Measurements from ENCODE around the gene NOTCH1.
A peak's percentile ranks its signal among the peaks of the same experiment; 100 is the strongest.

NOTCH1 gene

DNA sequence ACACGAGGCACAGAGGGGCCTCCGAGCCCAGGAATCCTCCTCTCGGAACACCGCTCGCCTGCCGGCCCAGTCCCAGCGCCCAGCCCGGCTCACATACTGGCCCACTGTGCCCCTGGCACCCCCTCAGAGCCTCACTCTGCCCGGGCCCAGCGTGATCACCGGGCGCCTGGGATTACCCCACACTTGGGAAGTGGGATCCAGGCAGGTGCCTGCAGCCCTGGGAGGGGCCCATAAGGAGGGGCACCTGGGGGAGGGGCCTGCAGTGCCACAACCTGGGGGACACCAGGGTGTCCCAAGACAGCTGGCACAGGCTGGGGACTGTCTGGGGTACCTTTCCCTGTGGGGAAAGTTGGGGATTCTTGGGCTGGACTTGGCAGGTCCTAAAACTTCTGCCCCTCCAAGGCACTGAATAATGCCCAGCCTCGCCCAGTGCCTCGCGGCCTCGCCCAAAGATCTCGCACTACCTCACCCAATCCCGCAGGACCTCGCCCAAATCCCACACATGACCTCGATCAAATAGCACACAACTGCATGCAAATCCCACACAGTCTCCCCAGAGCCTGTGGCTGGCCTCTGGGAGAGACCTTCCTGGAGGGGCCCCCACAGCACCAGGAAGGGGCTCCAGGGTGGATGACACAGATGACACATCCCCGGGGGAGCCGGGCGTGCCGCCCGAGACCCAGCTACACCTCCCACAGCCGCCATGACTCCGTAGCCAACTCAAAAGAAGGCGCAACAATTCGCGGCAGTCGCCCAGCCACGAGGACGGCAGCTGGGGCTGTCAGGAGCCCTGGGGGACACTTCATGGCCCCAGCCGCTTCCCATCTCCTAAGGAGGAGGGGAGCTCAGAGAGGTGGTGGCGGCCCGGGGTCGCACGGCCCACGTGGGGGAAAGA lies 13.7 kb downstream of the NOTCH1 start:
- Histone ChIP-seq H3K23ac (ENCODE audit: low read length) (no peak overlapping the region), H3K9ac (ENCODE audit: low read length) (no peak overlapping the region), H3K4ac (ENCODE audit: low read depth, low read length) (no peak overlapping the region), H3K18ac (ENCODE audit: low read length) (no peak overlapping the region), H3K79me1 (ENCODE audit: low read length) (peaks cover 5% of the 10 kb centered on the region), H3K4me3 (ENCODE audit: low read length) (no peak overlapping the region), H2BK15ac (replicated peaks; ENCODE audit: low read depth) (no peak overlapping the region), H2BK5ac (ENCODE audit: low read length) (no peak overlapping the region), H3K4me1 (ENCODE audit: control insufficient read depth, low read depth, low read length) (no peaks in the 10 kb centered on the region), H3K79me2 (ENCODE audit: control insufficient read depth, insufficient read depth, low read length) (peaks cover 13% of the 10 kb centered on the region), H2AK5ac (ENCODE audit: low read length) (no peak overlapping the region), H4K8ac (ENCODE audit: low read depth, low read length) (no peak overlapping the region), H3K4me2 (ENCODE audit: low read length) (no peak overlapping the region), H4K5ac (ENCODE audit: low read length) (no peak overlapping the region), H3K27ac (ENCODE audit: low read depth, low read length) (no peak overlapping the region), H3K27me3 (ENCODE audit: insufficient read depth, low read length, poor library complexity) (no peaks in the 10 kb centered on the region), H3K36me3 (ENCODE audit: control insufficient read depth, insufficient read depth, low read length) (no peaks in the 10 kb centered on the region), H3K56ac (ENCODE audit: low read length) (no peak overlapping the region), H2BK120ac (ENCODE audit: low read depth, low read length) (no peak overlapping the region)
- WGBS (ENCODE audit: extremely low coverage, insufficient coverage, low lambda C conversion rate) = no CpG with 5 or more reads among the region's 39 CpGs
- no peak for DNase-seq

DNA sequence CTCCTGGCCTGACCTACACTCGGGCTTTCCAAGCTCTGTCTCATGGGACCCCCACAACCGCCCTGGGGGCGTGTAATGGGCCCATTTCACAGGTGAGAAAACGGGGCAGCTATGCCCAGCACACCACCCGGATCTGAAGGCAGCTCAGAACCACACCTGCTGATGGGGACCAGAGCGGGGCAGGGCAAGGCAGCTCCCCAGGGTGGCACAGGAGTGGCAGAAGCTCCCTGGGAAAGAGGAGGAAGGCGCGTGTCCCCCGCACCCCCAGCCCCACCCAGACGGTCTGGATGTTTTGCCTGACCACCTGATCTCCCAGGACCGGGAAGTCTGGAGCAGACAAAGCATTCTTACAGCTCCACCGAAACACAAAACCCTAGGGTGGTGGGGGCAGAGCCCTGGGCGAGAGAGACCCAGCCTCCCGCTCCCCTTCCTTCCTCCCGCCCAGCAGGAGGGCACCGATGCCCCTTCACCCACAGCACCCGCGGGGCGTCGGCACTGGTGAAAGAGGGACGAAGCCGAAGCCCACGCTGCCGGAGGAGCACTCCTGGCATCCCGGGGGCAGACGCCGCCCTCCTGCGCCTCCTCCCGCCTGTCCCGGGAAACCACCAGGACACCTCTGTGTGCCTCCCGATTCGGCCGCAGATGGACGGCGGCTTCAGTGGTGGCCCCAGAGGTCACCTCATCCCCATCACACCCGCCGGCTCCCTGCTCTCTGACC lies 14.5 kb downstream of the NOTCH1 start:
- H2BK15ac ChIP-seq (replicated peaks; ENCODE audit: low read depth) = no peak overlapping the region
- no peak overlapping the region for H3K4me2 ChIP-seq (ENCODE audit: low read length)
- no peak overlapping the region for H4K5ac ChIP-seq (ENCODE audit: low read length)
- H3K4me1 ChIP-seq (ENCODE audit: control insufficient read depth, low read depth, low read length) = peaks cover under 1% of the 10 kb centered on the region
- H3K9ac ChIP-seq (ENCODE audit: low read length) = no peak overlapping the region
- H3K18ac ChIP-seq (ENCODE audit: low read length) = no peak overlapping the region
- H3K27ac ChIP-seq (ENCODE audit: low read depth, low read length) = no peak overlapping the region
- WGBS (ENCODE audit: extremely low coverage, insufficient coverage, low lambda C conversion rate) = no CpG with 5 or more reads among the region's 37 CpGs
- H3K56ac ChIP-seq (ENCODE audit: low read length) = no peak overlapping the region
- H2BK120ac ChIP-seq (ENCODE audit: low read depth, low read length) = no peak overlapping the region
- no peaks in the 10 kb centered on the region for H3K36me3 ChIP-seq (ENCODE audit: control insufficient read depth, insufficient read depth, low read length)
- peaks cover 15% of the 10 kb centered on the region for H3K79me2 ChIP-seq (ENCODE audit: control insufficient read depth, insufficient read depth, low read length)
- H3K4ac ChIP-seq (ENCODE audit: low read depth, low read length) = no peak overlapping the region
- no peak for DNase-seq
- no peak overlapping the region for H3K4me3 ChIP-seq (ENCODE audit: low read length)
- no peak overlapping the region for H2AK5ac ChIP-seq (ENCODE audit: low read length)
- H4K8ac ChIP-seq (ENCODE audit: low read depth, low read length) = no peak overlapping the region
- no peaks in the 10 kb centered on the region for H3K27me3 ChIP-seq (ENCODE audit: insufficient read depth, low read length, poor library complexity)
- H3K79me1 ChIP-seq (ENCODE audit: low read length) = peaks cover 5% of the 10 kb centered on the region
- H3K23ac ChIP-seq (ENCODE audit: low read length) = no peak overlapping the region
- no peak overlapping the region for H2BK5ac ChIP-seq (ENCODE audit: low read length)

DNA sequence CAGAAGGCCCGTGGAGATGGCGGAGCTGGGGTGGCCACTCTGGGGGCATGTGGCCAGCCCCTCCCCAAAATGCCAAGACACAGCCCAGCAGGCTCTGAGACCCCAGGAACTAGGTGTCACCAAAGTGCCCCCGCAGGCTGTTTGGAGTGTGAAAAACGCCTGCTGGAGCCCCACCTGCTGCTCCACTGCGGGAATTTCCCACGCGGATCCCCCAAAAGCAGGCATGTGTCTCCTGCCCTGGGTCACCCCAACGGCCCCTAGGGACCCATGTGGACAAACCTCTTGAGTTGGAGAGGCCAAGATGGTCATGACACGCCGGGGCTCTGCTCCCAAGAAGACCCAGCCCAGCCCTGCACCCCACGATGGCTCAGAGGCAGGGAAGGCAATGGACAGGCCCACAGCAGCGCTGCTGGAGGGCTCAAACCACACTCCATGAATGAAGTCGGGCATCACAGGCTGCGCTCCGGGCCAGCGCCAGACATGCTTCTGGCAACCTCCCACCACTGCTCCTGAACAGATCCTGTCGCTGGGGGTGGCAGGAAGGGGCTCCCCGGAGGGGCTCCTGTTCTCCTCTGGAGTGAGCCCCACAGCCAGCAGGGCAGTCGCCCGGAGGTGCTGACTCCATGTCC lies 15.3 kb downstream of the NOTCH1 start:
- no peaks in the 10 kb centered on the region for H3K36me3 ChIP-seq (ENCODE audit: control insufficient read depth, insufficient read depth, low read length)
- peaks cover 4% of the 10 kb centered on the region for H3K79me1 ChIP-seq (ENCODE audit: low read length)
- H3K9ac ChIP-seq (ENCODE audit: low read length) = no peak overlapping the region
- H3K4ac ChIP-seq (ENCODE audit: low read depth, low read length) = no peak overlapping the region
- H2BK15ac ChIP-seq (replicated peaks; ENCODE audit: low read depth) = no peak overlapping the region
- H3K23ac ChIP-seq (ENCODE audit: low read length) = no peak overlapping the region
- H3K79me2 ChIP-seq (ENCODE audit: control insufficient read depth, insufficient read depth, low read length) = peaks cover 15% of the 10 kb centered on the region
- no peak overlapping the region for H3K56ac ChIP-seq (ENCODE audit: low read length)
- H2BK5ac ChIP-seq (ENCODE audit: low read length) = no peak overlapping the region
- no peak overlapping the region for H2AK5ac ChIP-seq (ENCODE audit: low read length)
- no CpG with 5 or more reads among the region's 20 CpGs for WGBS (ENCODE audit: extremely low coverage, insufficient coverage, low lambda C conversion rate)
- H3K4me3 ChIP-seq (ENCODE audit: low read length) = no peak overlapping the region
- H3K4me1 ChIP-seq (ENCODE audit: control insufficient read depth, low read depth, low read length) = peaks cover 2% of the 10 kb centered on the region
- DNase-seq = no peak
- no peak overlapping the region for H3K27ac ChIP-seq (ENCODE audit: low read depth, low read length)
- H3K4me2 ChIP-seq (ENCODE audit: low read length) = no peak overlapping the region
- no peak overlapping the region for H4K5ac ChIP-seq (ENCODE audit: low read length)
- no peak overlapping the region for H3K18ac ChIP-seq (ENCODE audit: low read length)
- H4K8ac ChIP-seq (ENCODE audit: low read depth, low read length) = no peak overlapping the region
- H3K27me3 ChIP-seq (ENCODE audit: insufficient read depth, low read length, poor library complexity) = no peaks in the 10 kb centered on the region
- H2BK120ac ChIP-seq (ENCODE audit: low read depth, low read length) = no peak overlapping the region

DNA sequence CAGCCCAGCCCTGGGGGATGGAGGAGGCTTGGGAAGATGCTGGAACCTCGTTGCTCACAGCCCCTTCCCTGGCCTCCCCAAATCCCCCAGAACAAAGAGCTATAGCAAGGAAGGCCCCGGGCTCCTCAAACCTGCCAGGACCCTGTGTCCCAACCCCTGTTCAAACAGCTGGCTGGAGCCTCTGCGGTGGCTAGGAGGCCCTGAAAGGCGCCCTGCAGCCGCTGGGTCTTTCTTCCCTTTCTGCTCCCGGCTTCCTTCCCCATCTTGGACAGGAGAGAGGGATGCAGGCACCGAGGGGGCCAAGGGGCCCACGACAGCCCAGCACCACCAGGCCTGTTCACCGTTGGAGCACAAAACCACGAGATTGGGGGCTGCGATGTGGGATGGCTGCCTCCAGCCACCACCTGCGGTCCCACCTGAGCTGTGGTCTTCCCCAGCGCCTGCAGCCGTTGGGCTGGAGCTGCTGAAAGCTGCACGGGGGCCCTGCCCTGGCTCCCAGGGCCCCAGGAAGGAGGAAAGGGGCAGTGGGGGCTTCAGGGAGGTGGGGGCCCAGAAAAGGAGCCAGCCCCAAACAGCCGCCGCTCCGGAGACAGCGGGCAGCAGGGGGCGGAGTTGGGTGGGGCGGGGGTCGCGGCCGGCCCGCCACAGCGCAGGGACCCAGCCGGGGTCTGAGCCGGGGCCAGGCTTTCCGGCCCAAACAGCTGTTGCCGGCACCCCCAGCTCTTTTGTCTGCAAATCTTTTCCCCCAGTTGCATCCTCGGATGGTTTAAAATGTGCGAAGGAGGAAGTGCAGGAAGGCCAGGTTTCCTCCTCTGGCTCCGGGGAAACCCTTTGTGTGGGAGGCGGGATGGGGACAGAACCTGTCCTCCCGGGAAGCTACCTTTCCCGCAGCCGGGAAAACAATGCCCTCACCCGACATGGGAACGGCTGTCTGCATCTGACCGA lies 16.1 kb downstream of the NOTCH1 start:
- Histone ChIP-seq H3K27me3 (ENCODE audit: insufficient read depth, low read length, poor library complexity) (no peaks in the 10 kb centered on the region), H3K4me3 (ENCODE audit: low read length) (no peak overlapping the region), H4K5ac (ENCODE audit: low read length) (no peak overlapping the region), H4K8ac (ENCODE audit: low read depth, low read length) (no peak overlapping the region), H2BK15ac (replicated peaks; ENCODE audit: low read depth) (no peak overlapping the region), H2BK5ac (ENCODE audit: low read length) (no peak overlapping the region), H3K79me1 (ENCODE audit: low read length) (peaks cover 5% of the 10 kb centered on the region), H2BK120ac (ENCODE audit: low read depth, low read length) (no peak overlapping the region), H3K23ac (ENCODE audit: low read length) (no peak overlapping the region), H3K9ac (ENCODE audit: low read length) (peak overlapping the region; percentile 21), H3K4me2 (ENCODE audit: low read length) (no peak overlapping the region), H3K56ac (ENCODE audit: low read length) (peak overlapping the region; percentile 70), H3K4ac (ENCODE audit: low read depth, low read length) (no peak overlapping the region), H3K27ac (ENCODE audit: low read depth, low read length) (peak overlapping the region; percentile 25), H3K18ac (ENCODE audit: low read length) (no peak overlapping the region), H3K79me2 (ENCODE audit: control insufficient read depth, insufficient read depth, low read length) (peaks cover 15% of the 10 kb centered on the region), H2AK5ac (ENCODE audit: low read length) (peak overlapping the region; percentile 24), H3K4me1 (ENCODE audit: control insufficient read depth, low read depth, low read length) (peaks cover 2% of the 10 kb centered on the region), H3K36me3 (ENCODE audit: control insufficient read depth, insufficient read depth, low read length) (no peaks in the 10 kb centered on the region)
- DNase-seq = peak; percentile 56
- no CpG with 5 or more reads among the region's 40 CpGs for WGBS (ENCODE audit: extremely low coverage, insufficient coverage, low lambda C conversion rate)

DNA sequence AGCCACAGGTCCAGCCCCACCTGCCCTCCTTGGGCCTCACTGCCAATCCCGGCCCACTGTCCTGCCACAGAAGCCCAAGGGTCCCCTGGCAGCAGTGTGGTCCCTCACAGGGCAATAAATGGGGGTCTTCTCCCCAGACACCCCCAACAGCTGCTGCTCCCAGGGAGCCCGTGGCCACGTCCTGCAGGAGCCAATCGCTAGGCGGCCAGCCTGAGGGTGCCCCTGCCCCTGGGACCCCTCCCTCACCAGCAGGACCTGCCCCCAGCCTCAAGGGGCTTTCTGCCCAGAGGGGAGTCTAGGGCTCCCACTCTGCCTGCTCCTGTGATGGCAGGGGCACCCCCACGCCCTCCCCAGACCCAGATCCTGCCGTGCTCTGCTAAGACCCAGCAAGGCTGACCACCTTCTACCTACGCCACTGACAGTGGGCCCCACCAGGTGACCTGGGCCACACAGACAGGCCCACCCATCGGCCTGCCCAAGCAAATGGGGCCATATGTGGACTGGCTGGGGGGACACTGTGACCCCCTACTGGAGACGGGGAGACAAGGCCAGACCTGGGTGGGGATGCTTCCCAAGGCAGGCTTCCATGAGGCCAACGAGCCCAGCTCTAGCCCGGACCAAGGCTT lies 17.0 kb downstream of the NOTCH1 start:
- Histone ChIP-seq H3K36me3 (ENCODE audit: control insufficient read depth, insufficient read depth, low read length) (no peaks in the 10 kb centered on the region), H3K27ac (ENCODE audit: low read depth, low read length) (no peak overlapping the region)

More for the DNA sequence above, 17.0 kb downstream of the NOTCH1 start:
- Histone ChIP-seq H3K4me2 (ENCODE audit: low read length) (no peak overlapping the region), H3K4me1 (ENCODE audit: control insufficient read depth, low read depth, low read length) (peaks cover 2% of the 10 kb centered on the region), H3K4me3 (ENCODE audit: low read length) (no peak overlapping the region), H2BK120ac (ENCODE audit: low read depth, low read length) (no peak overlapping the region), H3K23ac (ENCODE audit: low read length) (no peak overlapping the region), H2AK5ac (ENCODE audit: low read length) (no peak overlapping the region), H3K56ac (ENCODE audit: low read length) (no peak overlapping the region), H3K4ac (ENCODE audit: low read depth, low read length) (no peak overlapping the region), H3K79me1 (ENCODE audit: low read length) (peaks cover 5% of the 10 kb centered on the region), H3K79me2 (ENCODE audit: control insufficient read depth, insufficient read depth, low read length) (peaks cover 15% of the 10 kb centered on the region), H2BK5ac (ENCODE audit: low read length) (no peak overlapping the region), H3K27me3 (ENCODE audit: insufficient read depth, low read length, poor library complexity) (no peaks in the 10 kb centered on the region), H4K5ac (ENCODE audit: low read length) (no peak overlapping the region), H2BK15ac (replicated peaks; ENCODE audit: low read depth) (no peak overlapping the region), H3K9ac (ENCODE audit: low read length) (no peak overlapping the region), H3K18ac (ENCODE audit: low read length) (no peak overlapping the region), H4K8ac (ENCODE audit: low read depth, low read length) (no peak overlapping the region)
- no CpG with 5 or more reads among the region's 12 CpGs for WGBS (ENCODE audit: extremely low coverage, insufficient coverage, low lambda C conversion rate)
- no peak for DNase-seq

Measured in mesendoderm (in vitro differentiated cells).